Activated CD8-positive, alpha-beta memory T cell treated with anti-CD3 and anti-CD28 coated beads for 48 hours (primary cell): ENCODE data around the gene HHATL.

ENCODE experiments used
- DNase-seq, 3 experiments: peaks; one replicate each; pipeline ENCODE4 v3.0.0-alpha.2; 2020; ENCODE audit warnings: low read depth in 2 of 3, low spot score in 2 of 3

The HHATL gene

GRCh38 chr3:42666577-42666998 is 36.0 kb downstream of the HHATL start:
- no peak for DNase-seq

- DNase-seq, result no peak
Measured at GRCh38 chr3:42666022-42666421, 36.6 kb downstream of the HHATL start.

GRCh38 chr3:42665050-42665878 is 37.3 kb downstream of the HHATL start:
- DNase-seq, result no peak

- DNase-seq, result no peak
Measured at GRCh38 chr3:42664438-42664803, 38.2 kb downstream of the HHATL start.

GRCh38 chr3:42663581-42664437 is 38.8 kb downstream of the HHATL start:
- DNase-seq, result no peak

DNA sequence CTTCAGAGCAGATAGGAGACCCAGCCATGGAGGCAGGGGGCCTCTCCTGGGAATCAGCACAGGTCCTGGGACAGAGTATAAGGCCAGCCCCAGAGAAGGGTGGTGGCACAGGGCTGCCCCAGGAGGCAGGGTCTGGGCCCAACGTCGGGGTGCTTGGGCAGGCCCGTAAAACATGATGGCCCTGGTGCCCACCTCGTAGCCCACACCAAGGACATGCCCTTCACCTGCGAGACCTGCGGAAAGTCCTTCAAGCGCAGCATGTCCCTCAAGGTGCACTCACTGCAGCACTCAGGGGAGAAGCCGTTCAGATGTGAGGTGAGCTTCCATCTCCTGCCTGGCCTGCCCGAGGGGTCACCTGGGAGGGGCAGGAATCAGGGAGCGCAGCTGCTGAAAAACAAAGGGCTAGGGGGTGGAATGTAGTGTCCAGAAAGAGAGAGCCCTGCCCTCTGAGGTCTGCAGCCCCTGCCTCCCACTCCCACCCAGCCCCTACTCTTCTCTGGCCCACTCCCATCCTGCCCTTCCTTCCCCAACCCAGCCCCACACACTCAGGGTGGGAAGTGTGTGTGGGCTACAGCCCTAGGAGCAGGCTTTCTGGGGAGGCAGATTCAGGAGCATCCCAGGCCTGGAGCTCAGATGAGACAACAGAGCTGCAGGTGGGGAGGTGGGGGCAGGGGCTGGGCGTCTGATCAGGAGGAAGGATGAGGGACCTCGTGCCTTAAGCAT is 39.6 kb downstream of the HHATL start:
- DNase-seq, result no peak

GRCh38 chr3:42662037-42662812 is 40.4 kb downstream of the HHATL start:
- no peak for DNase-seq

DNA sequence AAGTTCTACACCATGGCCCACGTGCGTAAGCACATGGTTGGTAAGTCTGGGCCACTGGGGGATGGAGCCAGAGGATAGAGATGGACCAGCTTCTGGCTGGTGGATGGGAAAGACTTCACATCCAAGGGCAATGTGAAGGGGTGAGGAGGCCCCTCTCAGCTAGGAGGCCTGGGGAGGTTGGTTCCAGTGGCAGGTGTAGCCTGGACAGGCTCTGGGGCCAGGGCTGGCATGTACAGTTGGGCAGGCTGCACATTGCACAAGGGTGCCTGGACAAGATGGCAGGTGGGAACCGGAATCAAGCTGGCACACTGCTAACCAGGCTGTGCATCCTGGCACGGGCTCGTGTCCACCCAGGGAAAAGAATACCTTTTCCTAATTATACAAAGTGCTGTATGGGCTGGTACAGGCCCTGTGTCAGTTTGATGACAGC is 41.0 kb downstream of the HHATL start:
- no peak for DNase-seq

GRCh38 chr3:42660898-42661297 is 41.7 kb downstream of the HHATL start:
- no peak for DNase-seq

DNA sequence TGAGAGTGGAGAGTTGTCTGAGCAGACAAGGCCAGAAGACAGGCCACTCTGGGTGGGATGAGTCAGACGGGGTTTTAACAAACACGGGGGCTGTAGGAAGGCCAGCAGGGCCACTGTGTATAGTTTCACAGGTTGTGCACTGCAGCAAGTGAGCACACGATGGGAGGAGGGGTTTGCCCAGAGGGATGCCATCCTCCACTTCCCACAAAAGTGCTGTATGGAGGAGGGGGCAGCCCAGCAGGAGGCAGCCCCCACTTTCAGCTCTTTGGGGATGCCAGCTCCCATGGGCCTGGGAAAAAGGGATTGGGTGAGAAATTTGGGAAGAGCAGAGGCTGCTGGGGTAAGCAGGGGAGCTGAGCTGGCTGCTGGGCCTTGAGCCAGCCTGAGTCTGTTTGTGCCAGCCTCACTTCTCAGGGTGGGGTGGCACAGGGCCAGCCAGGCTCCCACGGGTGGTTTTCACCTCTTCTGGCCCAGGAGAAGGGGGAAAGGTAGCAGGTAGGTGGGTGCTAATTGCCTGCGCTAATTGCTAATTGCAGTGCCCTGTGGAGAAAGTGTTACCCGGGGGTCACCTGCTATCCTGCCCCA is 42.4 kb downstream of the HHATL start:
- no peak for DNase-seq

GRCh38 chr3:42659451-42660130 is 43.0 kb downstream of the HHATL start:
- no peak for DNase-seq

DNA sequence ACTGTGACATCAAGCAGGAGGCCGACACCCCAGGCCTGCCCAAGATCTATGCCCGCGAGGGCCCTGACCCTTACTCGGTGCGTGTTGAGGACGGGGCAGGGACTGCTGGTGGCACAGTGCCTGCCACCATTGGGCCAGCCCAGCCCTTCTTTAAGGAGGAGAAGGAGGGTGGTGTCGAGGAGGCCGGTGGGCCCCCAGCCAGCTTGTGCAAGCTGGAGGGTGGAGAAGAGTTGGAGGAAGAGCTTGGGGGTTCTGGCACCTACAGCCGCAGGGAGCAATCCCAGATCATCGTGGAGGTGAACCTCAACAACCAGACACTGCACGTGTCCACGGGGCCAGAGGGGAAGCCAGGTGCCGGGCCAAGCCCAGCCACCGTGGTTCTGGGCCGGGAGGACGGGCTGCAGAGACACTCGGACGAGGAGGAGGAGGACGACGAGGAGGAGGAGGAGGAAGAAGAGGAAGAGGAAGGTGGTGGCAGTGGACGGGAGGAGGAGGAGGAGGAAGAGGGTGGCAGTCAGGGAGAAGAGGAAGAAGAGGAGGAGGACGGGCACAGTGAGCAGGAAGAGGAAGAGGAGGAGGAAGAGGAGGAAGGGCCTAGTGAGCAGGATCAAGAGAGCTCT is 43.7 kb downstream of the HHATL start:
- DNase-seq, result no peak

- no peak for DNase-seq
Measured at GRCh38 chr3:42658091-42658770, 44.4 kb downstream of the HHATL start.

DNA sequence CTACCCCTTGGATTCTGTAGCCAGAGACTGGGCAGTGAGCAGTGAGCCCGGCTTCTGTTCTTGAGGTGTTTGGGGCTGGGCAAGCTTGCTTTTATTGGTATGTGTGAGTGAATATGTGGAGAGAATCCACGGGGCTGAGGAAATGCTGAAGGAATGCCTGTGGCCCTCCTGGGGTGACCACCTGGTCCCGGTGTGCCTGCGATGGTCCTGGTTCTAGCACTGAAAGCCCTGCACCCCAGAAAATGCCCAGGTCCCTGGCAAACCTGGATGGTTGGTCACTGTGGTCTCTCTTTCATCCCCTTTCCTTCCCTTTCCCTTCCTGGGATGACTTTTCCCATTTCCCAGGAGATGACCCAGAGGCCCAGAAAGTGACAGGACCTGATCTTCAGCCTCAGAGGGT is 44.9 kb downstream of the HHATL start:
- no peak for DNase-seq

GRCh38 chr3:42656680-42657610 is 45.7 kb downstream of the HHATL start:
- no peak for DNase-seq

DNA sequence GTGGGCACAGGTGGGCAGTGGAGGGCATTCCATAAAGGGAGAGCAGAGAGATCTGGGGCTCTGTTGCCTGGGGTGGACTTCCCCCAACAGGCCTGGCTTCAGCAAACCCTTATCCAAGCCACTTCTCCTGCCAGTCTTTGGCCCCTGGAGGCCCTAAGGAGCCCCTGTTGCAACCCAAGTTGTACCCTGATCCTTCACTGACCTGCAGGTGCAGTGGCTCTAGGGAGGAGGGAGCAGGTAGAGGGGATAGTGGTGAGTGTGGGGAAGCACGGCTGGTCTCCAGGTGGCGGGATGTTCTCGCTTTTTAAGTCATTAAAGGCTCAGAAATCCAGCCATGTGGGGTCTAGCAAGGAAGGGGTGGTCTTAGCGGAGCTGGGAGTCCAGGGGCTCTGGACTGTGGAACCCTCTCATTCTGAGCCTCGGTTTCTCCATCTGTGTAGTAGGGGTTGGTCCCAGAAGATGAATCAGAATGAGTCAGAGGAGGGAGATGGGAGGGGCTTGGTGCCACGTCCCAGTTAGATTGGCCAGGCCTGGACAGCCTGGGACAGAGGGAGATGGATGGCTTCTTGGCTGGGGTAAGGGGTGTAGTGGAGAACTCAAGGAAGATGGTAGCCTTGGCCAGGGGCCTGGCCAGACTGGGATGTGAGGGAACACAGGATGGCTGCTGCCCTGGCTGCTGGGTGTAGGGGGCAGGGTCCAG is 46.5 kb downstream of the HHATL start:
- DNase-seq, result no peak

GRCh38 chr3:42655331-42655888 is 47.2 kb downstream of the HHATL start:
- no peak for DNase-seq
